ENCODE results near the gene MTMR10. TPM values are rescaled to one million over a fixed set of nuclear protein-coding genes. Genes with fewer than 3 reads are reported as not detected.

The MTMR10 gene
- polyA plus RNA-seq, 1 donor = 26.8 TPM

GRCh38 chr15:30969724-30970123 is 21.7 kb downstream of the MTMR10 start:
- Histone ChIP-seq H3K27me3 (ENCODE audit: control insufficient read depth, insufficient read depth, low read length) (no peaks in the 10 kb centered on the region), H3K4me1 (ENCODE audit: control insufficient read depth, insufficient read depth, low read length) (no peaks in the 10 kb centered on the region), H3K4me3 (ENCODE audit: low read length) (no peak overlapping the region), H3K27ac (ENCODE audit: low read length) (no peak overlapping the region), H3K9me3 (ENCODE audit: control insufficient read depth, low read depth, low read length) (no peaks in the 10 kb centered on the region), H3K36me3 (ENCODE audit: control insufficient read depth, insufficient read depth, low read length) (peaks cover 37% of the 10 kb centered on the region)
- no peak for DNase-seq
- 100% methylated on average over 2 of the region's 2 CpGs for WGBS (ENCODE audit: insufficient coverage, low lambda C conversion rate)

DNA sequence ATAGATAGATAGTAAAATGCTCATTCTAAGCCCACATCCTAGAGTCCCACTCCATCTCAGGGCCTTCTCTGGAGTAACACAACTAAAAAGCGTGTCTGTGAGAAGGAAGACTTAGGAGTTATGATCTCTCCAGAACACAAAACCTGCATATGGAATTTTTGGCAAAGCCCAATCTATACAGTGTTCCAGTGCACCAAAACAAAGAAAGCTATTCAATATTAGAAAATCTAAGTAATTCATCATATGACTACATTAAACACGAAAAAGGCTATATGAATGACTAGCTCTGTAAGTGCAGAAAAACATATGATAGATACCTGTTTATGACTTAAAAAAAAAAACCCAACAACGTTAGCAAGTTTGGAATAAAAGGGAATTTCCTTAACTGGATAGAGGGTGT is 27.7 kb downstream of the MTMR10 start:
- WGBS (ENCODE audit: insufficient coverage, low lambda C conversion rate) = no CpG with 5 or more reads among the region's 3 CpGs
- Histone ChIP-seq H3K9me3 (ENCODE audit: control insufficient read depth, low read depth, low read length) (no peaks in the 10 kb centered on the region), H3K27me3 (ENCODE audit: control insufficient read depth, insufficient read depth, low read length) (no peaks in the 10 kb centered on the region), H3K4me3 (ENCODE audit: low read length) (no peak overlapping the region), H3K4me1 (ENCODE audit: control insufficient read depth, insufficient read depth, low read length) (no peaks in the 10 kb centered on the region), H3K36me3 (ENCODE audit: control insufficient read depth, insufficient read depth, low read length) (peaks cover 55% of the 10 kb centered on the region), H3K27ac (ENCODE audit: low read length) (no peak overlapping the region)
- DNase-seq = no peak

DNA sequence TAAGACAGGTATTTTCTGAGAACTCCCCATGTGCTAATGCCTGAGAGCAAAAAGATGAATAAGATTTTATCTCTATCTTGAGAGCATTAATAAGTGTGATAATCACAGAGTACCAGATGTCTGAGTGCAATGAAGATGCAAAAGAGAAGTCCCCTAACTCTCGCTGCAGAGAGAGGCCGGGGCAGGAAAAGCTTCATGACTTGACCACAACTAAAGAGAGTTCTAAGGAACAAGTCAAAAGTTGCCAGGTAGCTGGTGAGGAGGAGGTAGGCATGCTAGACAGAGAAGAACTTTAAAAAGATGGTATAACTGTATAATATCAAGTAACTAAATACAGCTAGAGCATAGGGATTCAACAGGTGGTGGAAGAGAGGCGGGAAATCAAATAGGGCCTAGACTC is 28.8 kb downstream of the MTMR10 start:
- DNase-seq = no peak
- Histone ChIP-seq H3K27ac (ENCODE audit: low read length) (no peak overlapping the region), H3K36me3 (ENCODE audit: control insufficient read depth, insufficient read depth, low read length) (peaks cover 61% of the 10 kb centered on the region), H3K4me3 (ENCODE audit: low read length) (no peak overlapping the region), H3K27me3 (ENCODE audit: control insufficient read depth, insufficient read depth, low read length) (no peaks in the 10 kb centered on the region), H3K4me1 (ENCODE audit: control insufficient read depth, insufficient read depth, low read length) (no peaks in the 10 kb centered on the region), H3K9me3 (ENCODE audit: control insufficient read depth, low read depth, low read length) (no peaks in the 10 kb centered on the region)
- WGBS (ENCODE audit: insufficient coverage, low lambda C conversion rate) = 87% methylated on average over 3 of the region's 3 CpGs

GRCh38 chr15:30962079-30962478 is 29.3 kb downstream of the MTMR10 start:
- Histone ChIP-seq H3K27ac (ENCODE audit: low read length) (no peak overlapping the region), H3K36me3 (ENCODE audit: control insufficient read depth, insufficient read depth, low read length) (peaks cover 67% of the 10 kb centered on the region), H3K4me1 (ENCODE audit: control insufficient read depth, insufficient read depth, low read length) (no peaks in the 10 kb centered on the region), H3K9me3 (ENCODE audit: control insufficient read depth, low read depth, low read length) (no peaks in the 10 kb centered on the region), H3K4me3 (ENCODE audit: low read length) (no peak overlapping the region), H3K27me3 (ENCODE audit: control insufficient read depth, insufficient read depth, low read length) (no peaks in the 10 kb centered on the region)
- DNase-seq = no peak

GRCh38 chr15:30958219-30958618 is 33.2 kb downstream of the MTMR10 start:
- DNase-seq = no peak
- Histone ChIP-seq H3K4me3 (ENCODE audit: low read length) (no peak overlapping the region), H3K27me3 (ENCODE audit: control insufficient read depth, insufficient read depth, low read length) (no peaks in the 10 kb centered on the region), H3K9me3 (ENCODE audit: control insufficient read depth, low read depth, low read length) (no peaks in the 10 kb centered on the region), H3K27ac (ENCODE audit: low read length) (no peak overlapping the region), H3K36me3 (ENCODE audit: control insufficient read depth, insufficient read depth, low read length) (peaks cover 73% of the 10 kb centered on the region), H3K4me1 (ENCODE audit: control insufficient read depth, insufficient read depth, low read length) (no peaks in the 10 kb centered on the region)
- 100% methylated on average over 2 of the region's 5 CpGs for WGBS (ENCODE audit: insufficient coverage, low lambda C conversion rate)

DNA sequence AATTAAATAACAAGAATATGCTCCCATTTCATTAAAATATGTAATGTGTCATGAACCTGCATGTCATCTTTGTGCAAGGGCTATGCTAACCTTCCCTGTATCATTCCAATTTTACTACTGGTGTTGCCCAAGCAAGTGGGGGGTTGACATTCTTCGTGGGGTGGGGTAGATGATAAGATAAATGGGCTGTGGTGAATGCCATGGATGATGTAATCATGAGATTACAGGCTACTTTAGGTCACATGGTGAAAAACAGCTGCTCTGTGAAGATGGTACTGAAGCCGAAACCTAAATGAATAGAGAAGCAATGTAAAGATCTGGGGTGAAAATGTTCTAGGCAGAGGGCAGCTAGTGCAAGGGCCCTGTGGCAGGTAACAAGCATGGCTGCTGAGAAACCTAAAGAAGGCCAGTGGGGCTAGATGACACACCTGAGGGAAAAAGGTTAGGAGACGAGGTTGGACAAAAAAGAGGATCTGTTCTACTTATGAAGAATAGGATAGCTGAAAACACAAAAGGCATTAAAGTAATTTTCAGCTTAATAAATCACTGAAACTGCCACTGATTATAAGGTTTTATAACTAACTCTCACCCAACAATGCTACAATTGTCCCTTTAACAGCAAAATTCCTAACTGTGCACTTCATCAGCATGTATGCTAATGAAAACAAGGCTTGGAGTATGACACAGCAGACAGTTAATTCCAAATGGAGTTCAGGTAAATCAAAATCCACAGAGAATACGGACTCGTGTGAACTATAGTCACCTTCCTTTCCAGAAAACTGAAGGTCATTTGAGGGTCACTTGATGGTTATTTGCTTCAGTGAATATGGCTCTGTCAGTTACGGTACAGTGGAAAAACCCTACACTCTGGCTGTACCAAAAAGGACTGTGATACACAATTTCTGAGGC is 35.0 kb downstream of the MTMR10 start:
- no peaks in the 10 kb centered on the region for H3K9me3 ChIP-seq (ENCODE audit: control insufficient read depth, low read depth, low read length)
- no peaks in the 10 kb centered on the region for H3K4me1 ChIP-seq (ENCODE audit: control insufficient read depth, insufficient read depth, low read length)
- peak; percentile 11 to 26 for DNase-seq
- WGBS (ENCODE audit: insufficient coverage, low lambda C conversion rate) = 100% methylated on average over 2 of the region's 6 CpGs
- no peak overlapping the region for H3K4me3 ChIP-seq (ENCODE audit: low read length)
- peak overlapping the region; percentile 26 for H3K27ac ChIP-seq (ENCODE audit: low read length)
- H3K36me3 ChIP-seq (ENCODE audit: control insufficient read depth, insufficient read depth, low read length) = peaks cover 75% of the 10 kb centered on the region
- H3K27me3 ChIP-seq (ENCODE audit: control insufficient read depth, insufficient read depth, low read length) = no peaks in the 10 kb centered on the region

DNA sequence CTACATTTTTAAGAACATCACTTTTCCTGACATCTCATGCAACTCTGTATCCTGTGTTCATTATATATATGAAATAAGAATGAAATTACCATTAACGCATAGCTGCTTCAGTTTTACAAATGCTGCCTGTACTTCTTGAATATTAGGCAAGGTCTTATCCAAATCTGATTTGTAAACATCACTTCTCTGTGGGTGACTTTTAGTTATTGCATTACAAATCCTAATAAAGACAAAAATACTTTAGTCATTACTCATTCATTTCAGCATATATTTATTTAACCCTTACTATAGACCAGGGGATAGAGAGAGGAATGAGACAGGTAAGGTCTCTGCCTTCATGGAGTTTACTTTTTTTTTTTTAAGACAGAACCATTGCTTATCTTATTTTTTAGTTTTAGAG is 36.8 kb downstream of the MTMR10 start:
- H3K27me3 ChIP-seq (ENCODE audit: control insufficient read depth, insufficient read depth, low read length) = no peaks in the 10 kb centered on the region
- no peak overlapping the region for H3K4me3 ChIP-seq (ENCODE audit: low read length)

GRCh38 chr15:30953731-30954378 is 37.6 kb downstream of the MTMR10 start:
- H3K36me3 ChIP-seq (ENCODE audit: control insufficient read depth, insufficient read depth, low read length) = peaks cover 76% of the 10 kb centered on the region
- H3K27me3 ChIP-seq (ENCODE audit: control insufficient read depth, insufficient read depth, low read length) = no peaks in the 10 kb centered on the region
- no peaks in the 10 kb centered on the region for H3K4me1 ChIP-seq (ENCODE audit: control insufficient read depth, insufficient read depth, low read length)
- H3K27ac ChIP-seq (ENCODE audit: low read length) = no peak overlapping the region
- DNase-seq = no peak
- no peaks in the 10 kb centered on the region for H3K9me3 ChIP-seq (ENCODE audit: control insufficient read depth, low read depth, low read length)
- H3K4me3 ChIP-seq (ENCODE audit: low read length) = no peak overlapping the region
- WGBS (ENCODE audit: insufficient coverage, low lambda C conversion rate) = no CpG with 5 or more reads among the region's 7 CpGs

More for the DNA sequence above, 36.8 kb downstream of the MTMR10 start:
- Histone ChIP-seq H3K4me1 (ENCODE audit: control insufficient read depth, insufficient read depth, low read length) (no peaks in the 10 kb centered on the region), H3K27ac (ENCODE audit: low read length) (no peak overlapping the region), H3K9me3 (ENCODE audit: control insufficient read depth, low read depth, low read length) (no peaks in the 10 kb centered on the region), H3K36me3 (ENCODE audit: control insufficient read depth, insufficient read depth, low read length) (peaks cover 77% of the 10 kb centered on the region)
- no CpG with 5 or more reads among the region's 1 CpG for WGBS (ENCODE audit: insufficient coverage, low lambda C conversion rate)
- DNase-seq = no peak

- Histone ChIP-seq H3K9me3 (ENCODE audit: control insufficient read depth, low read depth, low read length) (no peaks in the 10 kb centered on the region), H3K4me3 (ENCODE audit: low read length) (no peak overlapping the region), H3K27ac (ENCODE audit: low read length) (no peak overlapping the region), H3K4me1 (ENCODE audit: control insufficient read depth, insufficient read depth, low read length) (no peaks in the 10 kb centered on the region), H3K36me3 (ENCODE audit: control insufficient read depth, insufficient read depth, low read length) (peaks cover 76% of the 10 kb centered on the region), H3K27me3 (ENCODE audit: control insufficient read depth, insufficient read depth, low read length) (no peaks in the 10 kb centered on the region)
- WGBS (ENCODE audit: insufficient coverage, low lambda C conversion rate) = 100% methylated on average over 1 of the region's 7 CpGs
- no peak for DNase-seq
Measured at GRCh38 chr15:30953183-30953582, 38.2 kb downstream of the MTMR10 start.

DNA sequence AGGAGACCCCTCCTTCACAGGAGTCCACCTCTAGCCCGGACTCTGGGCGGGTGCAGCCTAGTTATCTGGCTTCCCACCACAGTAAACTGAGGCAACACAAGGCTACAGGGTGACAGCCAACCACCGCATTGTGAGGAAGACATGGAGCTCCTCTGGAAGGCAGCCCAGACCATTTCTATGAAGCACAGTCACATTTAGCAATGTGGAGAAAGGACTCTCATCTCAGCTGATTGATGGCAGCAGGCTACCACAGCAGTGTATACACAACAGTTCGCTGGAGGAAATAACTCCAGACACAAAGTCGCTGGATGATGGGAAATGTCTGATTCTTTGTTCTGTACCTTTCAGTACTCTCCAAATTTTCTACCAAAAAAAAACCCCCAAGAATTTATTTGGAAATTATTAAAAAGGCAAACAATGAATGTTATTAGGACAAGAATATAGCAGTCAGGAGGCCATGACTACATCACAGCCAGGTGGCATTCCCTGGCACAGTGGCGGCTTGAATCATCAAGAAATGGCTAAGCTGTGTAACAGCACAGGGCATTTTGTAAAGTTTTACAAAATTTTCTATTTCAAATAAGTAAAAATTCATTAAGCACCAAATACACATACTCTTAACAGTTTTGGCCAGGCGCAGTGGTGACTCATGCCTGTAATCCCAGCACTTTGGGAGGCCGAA is 47.6 kb downstream of the MTMR10 start:
- H3K36me3 ChIP-seq (ENCODE audit: control insufficient read depth, insufficient read depth, low read length) = peaks cover 84% of the 10 kb centered on the region
- whole genome bisulfite sequencing (ENCODE audit: insufficient coverage, low lambda C conversion rate) = 100% methylated on average over 1 of the region's 8 CpGs

More for the DNA sequence above, 47.6 kb downstream of the MTMR10 start:
- Histone ChIP-seq H3K4me3 (ENCODE audit: low read length) (no peak overlapping the region), H3K4me1 (ENCODE audit: control insufficient read depth, insufficient read depth, low read length) (no peaks in the 10 kb centered on the region), H3K27ac (ENCODE audit: low read length) (no peak overlapping the region), H3K27me3 (ENCODE audit: control insufficient read depth, insufficient read depth, low read length) (no peaks in the 10 kb centered on the region), H3K9me3 (ENCODE audit: control insufficient read depth, low read depth, low read length) (no peaks in the 10 kb centered on the region)
- no peak for DNase-seq
